A549 (cell line): ENCODE results near the gene TRPV3.

ENCODE experiments used
- BHLHE40 ChIP-seq: IDR thresholded peaks from 2 replicates; pipeline ENCODE4 v1.6.1; 2012; ENCODE audit warnings: low read depth, low read length, inconsistent platforms
- CEBPB ChIP-seq, 2 experiments: fragments of >200 bp in 1 of 2; sonication (Bioruptor Twin) in 1 of 2; formaldehyde crosslinking in 1 of 2; IDR thresholded peaks; 2 replicates each; pipeline ENCODE4 v1.6.1; 2012 to 2016
- CHD2 ChIP-seq: fragments of 150-350 bp; IDR thresholded peaks from 2 replicates; pipeline ENCODE4 v1.6.1; 2014; ENCODE audit warnings: low read length; ENCODE audit not compliant: partially characterized antibody
- CHD4 ChIP-seq: fragments of 200-600 bp; sonication (generic); IDR thresholded peaks from 2 replicates; pipeline ENCODE4 v1.6.1; 2016; ENCODE audit warnings: antibody characterized with exemption, mild to moderate bottlenecking, borderline replicate concordance
- CTCF ChIP-seq: fragments of >200 bp; sonication (Bioruptor Twin); formaldehyde crosslinking; IDR thresholded peaks from 3 replicates; pipeline ENCODE4 v1.5.1; 2016
- EP300 ChIP-seq, 2 experiments: fragments of >200 bp; sonication (Bioruptor Twin); formaldehyde crosslinking; IDR thresholded peaks; 2 replicates in 1 of 2; 3 replicates in 1 of 2; pipeline ENCODE4 v1.6.1; 2016 to 2017
- JUN ChIP-seq, 2 experiments: fragments of >200 bp; sonication (Bioruptor Twin); formaldehyde crosslinking; IDR thresholded peaks; 2 replicates in 1 of 2; 3 replicates in 1 of 2; pipeline ENCODE4 v1.6.1; 2016 to 2017
- MAZ ChIP-seq: fragments of 150-350 bp; IDR thresholded peaks from 2 replicates; pipeline ENCODE4 v1.6.1; 2014; ENCODE audit warnings: antibody characterized with exemption, low read depth, low read length, borderline replicate concordance
- NFE2L2 ChIP-seq: fragments of 150-350 bp; conservative IDR thresholded peaks from 2 replicates; pipeline ENCODE4 v1.6.1; 2014; ENCODE audit warnings: low read length
- POLR2A ChIP-seq: IDR thresholded peaks from 2 replicates; pipeline ENCODE4 v1.6.1; 2012; ENCODE audit warnings: mild to moderate bottlenecking, low read length
- POLR2AphosphoS2 ChIP-seq: conservative IDR thresholded peaks from 2 replicates; pipeline ENCODE4 v1.6.1; 2012; ENCODE audit warnings: low read length, improper control_type of control experiment, inconsistent platforms
- RCOR1 ChIP-seq: fragments of 150-350 bp; IDR thresholded peaks from 2 replicates; pipeline ENCODE4 v1.6.1; 2014; ENCODE audit warnings: antibody characterized with exemption, low read length, low read depth
- RFX5 ChIP-seq: fragments of 450-650 bp; IDR thresholded peaks from 2 replicates; pipeline ENCODE4 v1.7.1; 2014; ENCODE audit warnings: antibody characterized with exemption, mild to moderate bottlenecking, moderate library complexity
- TF ChIP-seq, protein P1 (sequence below): IDR thresholded peaks from 2 replicates; pipeline ENCODE4 v1.6.1; 2012

DNA sequence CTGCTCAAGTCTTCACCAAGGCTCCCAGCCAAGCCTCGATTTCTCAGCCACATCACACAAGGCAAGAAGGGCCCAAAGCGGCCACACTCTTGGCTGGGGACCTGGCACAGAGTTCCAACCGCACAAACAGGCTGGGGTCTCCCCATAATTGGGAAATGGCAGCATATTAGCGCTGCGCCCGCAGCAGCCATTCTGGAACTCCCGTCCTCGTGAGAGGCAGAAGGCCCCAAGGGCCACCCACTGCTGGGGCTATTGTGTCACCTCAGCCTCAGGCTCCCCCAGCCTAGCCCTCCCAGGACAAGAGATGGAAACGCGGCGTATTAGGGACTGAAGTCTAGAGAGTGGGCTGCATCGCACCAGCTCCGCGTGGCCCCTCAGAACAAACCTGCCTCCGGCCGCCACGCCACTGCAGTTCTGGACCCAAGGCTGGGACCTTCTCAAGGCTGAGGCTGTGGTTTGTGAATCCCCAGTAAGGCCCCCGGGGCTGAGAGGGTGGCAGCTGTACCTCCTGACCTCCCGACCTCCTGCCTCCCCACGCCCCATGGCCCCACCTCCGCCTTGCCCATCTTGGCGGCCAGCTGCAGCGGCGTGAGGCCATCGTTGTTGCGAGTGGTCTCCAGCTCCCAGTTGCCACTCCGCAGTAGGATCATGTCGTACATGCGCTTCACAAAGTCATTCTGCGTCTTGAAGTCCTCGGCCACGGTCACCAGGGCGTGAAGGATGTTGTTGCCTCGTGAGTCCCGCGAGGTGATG, 25.3 kb downstream of the TRPV3 start:
- TF ChIP-seq RCOR1, result no peak
- no peak for TF ChIP-seq CTCF
- TF ChIP-seq EP300 (IDR thresholded peaks at IDR 0.05), result no peak
- no peak for TF ChIP-seq NFE2L2
- no peak for TF ChIP-seq JUN (IDR thresholded peaks at IDR 0.05)
- no peak for TF ChIP-seq RFX5
- no peak for TF ChIP-seq POLR2AphosphoS2
- TF ChIP-seq CEBPB (IDR thresholded peaks at IDR 0.05), result no peak
- TF ChIP-seq BHLHE40, result no peak
- TF ChIP-seq POLR2A, result no peak
- no peak for TF ChIP-seq CHD2
- no peak for TF ChIP-seq CHD4
- TF ChIP-seq MAZ, result no peak
- TF ChIP-seq, protein P1, sequence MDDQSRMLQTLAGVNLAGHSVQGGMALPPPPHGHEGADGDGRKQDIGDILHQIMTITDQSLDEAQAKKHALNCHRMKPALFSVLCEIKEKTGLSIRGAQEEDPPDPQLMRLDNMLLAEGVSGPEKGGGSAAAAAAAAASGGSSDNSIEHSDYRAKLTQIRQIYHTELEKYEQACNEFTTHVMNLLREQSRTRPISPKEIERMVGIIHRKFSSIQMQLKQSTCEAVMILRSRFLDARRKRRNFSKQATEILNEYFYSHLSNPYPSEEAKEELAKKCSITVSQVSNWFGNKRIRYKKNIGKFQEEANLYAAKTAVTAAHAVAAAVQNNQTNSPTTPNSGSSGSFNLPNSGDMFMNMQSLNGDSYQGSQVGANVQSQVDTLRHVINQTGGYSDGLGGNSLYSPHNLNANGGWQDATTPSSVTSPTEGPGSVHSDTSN, result no peak
